CD4-positive, alpha-beta T cell treated with Interleukin-6 for 4 hours (primary cell): ENCODE results near the gene JAK2.
"Not testable (repeated sequence)": the region's sequence is repeated elsewhere in the genome, so short reads cannot be mapped to it uniquely, and the experiment has no call there.

Experiments
- DNase-seq: peaks from one replicate; pipeline ENCODE4 v3.0.0-alpha.2; 2020; ENCODE audit warnings: mixed read lengths

The JAK2 gene

DNA sequence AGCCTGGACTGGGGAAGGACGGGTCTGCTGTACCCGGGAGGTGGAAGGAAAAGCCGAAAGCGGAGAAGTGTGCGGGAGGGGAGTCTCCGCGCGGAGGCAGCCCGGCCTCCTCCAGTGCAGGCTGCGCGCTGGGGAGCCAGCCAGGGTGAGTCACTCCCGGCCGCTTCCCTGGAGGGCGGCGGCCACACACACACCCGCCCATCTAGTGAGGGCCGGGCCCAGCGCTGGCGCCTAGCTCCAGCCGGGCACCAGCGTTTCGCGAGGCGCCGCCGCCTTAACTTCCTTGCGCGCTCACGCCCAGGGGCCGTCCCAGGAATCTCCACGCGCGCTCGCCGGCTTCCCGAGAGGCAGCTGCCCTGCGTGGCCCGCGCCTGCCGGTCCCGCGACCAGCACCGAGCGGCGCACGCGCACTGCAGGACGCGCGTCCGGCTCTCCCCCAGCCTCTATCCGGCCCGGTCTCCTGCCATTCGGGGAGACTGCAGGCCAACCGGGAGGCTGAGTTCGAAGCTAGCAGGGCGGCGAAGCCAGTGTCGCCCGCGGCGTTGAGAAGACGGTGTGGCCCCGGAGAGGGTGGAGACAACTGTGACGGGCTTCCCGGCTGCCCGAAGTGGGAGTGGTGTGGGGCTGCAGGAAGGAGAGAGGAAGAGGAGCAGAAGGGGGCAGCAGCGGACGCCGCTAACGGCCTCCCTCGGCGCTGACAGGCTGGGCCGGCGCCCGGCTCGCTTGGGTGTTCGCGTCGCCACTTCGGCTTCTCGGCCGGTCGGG is at the start of gene JAK2:
TSS of gene JAK2 (plus strand) at position 652 of the 765 bp plus-strand sequence. CDS start 36,716 bp downstream, outside the sequence.
- DNase-seq = peak; percentile 82

DNA sequence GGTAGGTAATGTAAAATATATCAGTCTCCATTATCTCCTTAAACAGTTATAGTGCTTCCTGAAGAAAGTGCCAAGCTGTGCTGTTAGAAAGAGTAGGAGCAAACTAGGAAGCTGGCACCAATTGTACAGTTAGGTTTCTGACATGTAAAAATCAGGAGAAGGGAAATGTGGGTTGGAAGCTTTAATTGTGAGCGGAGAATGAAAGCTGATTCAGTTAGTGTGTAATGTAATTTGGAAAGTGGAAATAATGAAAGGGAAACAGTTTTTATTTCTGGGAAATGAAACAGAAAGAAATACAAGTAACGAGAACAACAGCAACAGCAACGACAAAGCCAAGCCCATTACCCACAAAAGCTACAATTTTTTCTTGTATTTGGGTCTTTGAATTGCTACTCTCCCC is 48.8 kb upstream of the JAK2 start:
- DNase-seq = no peak

DNA sequence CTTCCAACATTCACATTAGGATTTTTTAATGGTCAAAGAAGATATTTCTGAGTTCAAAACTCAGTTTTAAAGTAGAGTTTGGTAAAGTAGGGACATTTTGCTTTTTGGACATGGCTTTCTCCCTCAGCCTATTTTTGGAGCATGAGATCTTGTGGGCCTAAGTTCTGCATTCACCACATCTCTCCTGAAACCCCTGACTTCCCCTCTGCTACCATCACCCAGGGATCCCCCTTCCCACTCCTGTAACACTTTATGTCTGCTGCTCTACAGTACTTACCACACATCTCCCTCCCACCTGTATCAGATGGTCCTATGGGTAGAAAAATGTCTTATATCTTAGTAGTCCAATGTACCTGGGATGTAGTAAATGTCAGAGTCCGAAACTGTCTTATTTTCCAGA is 48.2 kb upstream of the JAK2 start:
- no peak for DNase-seq

- no peak for DNase-seq
These were observed 47.6 kb upstream of the JAK2 start for GRCh38 chr9:4937446-4937845.

GRCh38 chr9:4938496-4938895 is 46.6 kb upstream of the JAK2 start:
- no peak for DNase-seq

DNA sequence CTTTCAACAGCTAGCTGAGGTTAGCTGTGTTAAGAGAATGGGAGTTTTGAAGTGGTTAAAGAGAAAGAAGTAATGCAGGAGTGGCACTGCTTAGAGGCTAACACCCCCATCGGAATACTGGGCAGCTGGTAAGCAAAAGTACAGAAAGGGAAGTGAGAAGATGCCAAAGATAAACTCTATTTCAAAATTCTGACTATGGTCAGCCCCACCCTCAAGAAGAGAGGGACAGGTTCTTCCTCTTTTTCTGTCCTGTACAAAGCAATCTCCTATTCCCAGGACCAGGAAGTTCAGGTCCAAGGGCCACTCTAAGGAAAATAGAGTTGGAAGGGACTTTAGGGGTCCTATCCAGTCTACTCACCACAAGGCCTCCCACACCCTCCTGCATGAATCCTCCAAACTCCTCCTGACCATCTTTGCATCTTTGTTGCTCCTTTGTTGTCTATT is 45.9 kb upstream of the JAK2 start:
- no peak for DNase-seq

DNA sequence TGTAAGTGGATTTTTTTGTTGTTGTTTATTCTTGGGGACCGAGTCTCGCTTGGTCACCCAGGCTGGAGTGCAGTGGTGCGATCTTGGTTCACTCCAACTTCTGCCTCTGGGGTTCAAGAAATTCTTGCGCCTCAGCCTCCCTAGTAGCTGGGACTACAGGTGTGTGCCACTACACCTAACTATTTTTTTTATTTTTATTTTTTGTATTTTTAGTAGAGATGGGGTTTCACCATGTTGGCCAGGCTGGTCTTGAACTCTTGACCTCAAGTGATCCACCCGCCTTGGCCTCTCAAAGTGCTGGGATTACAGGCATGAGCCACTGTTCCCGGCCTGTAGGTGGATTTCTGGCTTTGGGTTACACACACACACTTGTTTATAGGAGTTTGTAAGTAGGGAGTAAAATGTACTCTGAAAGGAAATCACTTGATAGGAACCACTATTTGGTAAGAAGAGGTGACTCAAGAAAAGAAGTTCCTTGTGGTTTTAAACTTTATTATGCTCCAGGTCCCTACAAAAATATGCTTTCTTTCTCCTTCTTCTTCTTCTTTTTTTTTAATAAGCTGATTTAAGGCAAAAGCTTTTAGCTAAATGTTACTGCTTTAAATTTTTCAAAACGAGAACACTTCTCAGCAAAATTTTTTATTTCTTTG is 42.9 kb upstream of the JAK2 start:
- DNase-seq = not testable (repeated sequence)

DNA sequence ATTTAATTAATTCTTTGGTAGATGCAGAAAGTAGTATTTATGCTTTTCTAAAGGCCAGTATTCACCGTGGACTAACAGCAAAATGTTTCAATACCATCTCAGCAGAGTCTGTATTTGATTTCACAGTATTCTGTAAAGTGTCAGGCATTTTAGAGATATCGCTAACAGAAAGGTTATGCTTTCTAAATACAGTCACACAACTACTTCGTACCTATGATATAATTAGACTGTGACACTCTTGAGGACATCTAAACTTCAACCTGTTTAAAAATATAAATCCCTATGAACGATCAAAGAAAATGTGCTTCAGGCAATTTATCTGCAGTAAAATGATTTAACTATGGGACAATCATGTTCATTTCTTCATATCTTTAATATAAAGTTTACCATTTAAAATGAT is 41.7 kb upstream of the JAK2 start:
- no peak for DNase-seq

GRCh38 chr9:4944431-4945211 is 40.5 kb upstream of the JAK2 start:
- DNase-seq = not testable (repeated sequence)

- DNase-seq = no peak
These were observed 38.1 kb upstream of the JAK2 start for GRCh38 chr9:4946937-4947336.

DNA sequence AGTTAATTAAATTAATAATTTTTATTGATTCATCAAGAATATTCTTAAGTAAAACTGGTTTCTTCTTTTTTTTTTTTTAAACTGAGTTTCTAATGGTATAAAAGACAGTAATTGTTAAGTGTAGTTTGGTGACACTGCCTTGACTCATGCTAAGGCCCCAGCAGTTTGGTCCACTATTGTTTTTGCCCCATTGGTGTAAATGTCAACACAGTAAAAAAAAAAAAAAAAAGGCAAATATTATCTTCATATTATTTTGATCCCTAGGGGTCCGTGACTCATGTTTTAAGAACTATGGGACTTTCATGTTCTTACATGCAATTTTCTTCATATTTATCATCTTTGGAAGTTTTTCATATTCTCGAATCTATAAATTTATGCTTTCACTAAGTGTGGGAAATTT is 29.2 kb upstream of the JAK2 start:
- DNase-seq = no peak

DNA sequence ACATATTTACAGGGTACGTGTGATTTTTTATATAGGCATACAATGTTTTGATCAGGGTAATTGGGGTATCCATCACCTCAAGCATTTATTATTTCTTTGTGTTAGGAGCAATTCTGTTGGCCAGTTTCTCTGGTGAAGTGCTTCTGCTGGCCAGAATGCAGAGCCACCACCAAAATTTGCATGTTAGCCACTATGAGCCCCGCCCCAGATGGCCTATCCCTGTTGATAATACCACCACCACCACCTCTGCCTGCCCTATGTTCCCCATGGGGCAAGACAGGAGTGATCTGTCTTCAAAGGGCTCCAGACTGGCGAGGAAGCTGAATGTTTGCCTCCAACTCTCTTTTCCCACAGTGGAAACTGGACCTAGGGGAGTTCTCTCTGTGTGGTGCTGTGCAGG is 26.0 kb upstream of the JAK2 start:
- no peak for DNase-seq

DNA sequence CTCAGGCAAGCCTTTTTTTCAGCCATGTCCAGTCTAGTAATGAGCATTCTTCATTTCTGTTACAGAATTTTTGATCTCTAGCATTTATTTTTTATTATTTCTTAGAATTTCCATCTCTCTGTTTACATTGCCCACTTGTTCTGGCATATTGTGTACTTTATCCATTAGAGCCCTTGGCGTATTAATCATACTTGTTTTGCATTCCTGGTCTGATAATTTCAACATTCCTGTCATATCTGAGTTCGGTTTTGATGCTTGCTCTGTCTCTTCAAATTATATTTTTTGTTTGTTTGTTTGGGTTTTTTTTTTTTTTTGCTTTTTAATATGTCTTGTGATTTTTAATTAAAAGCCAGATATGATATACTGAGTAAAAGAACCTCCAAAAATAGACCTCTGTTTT is 23.0 kb upstream of the JAK2 start:
- no peak for DNase-seq

DNA sequence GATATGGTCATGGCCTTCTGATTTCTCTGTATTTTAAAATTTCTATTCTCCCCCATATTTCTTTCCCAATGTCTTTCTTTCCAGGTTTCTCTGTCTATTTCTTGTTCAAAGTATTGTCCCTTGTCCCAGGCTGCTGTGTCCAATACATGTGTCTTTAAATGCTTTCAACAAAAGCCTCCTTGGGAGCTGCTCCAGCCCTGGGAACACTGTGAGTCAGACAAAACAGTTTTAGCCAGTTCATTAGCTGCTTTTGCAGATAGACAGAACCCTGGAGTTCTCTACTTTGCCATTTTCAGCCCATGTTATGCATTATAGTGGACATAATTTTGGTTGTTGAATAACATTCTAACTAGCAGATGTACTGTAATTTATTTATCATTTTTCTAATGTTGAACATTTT is 20.5 kb upstream of the JAK2 start:
- DNase-seq = no peak

GRCh38 chr9:4965174-4965821 is 19.8 kb upstream of the JAK2 start:
- no peak for DNase-seq

GRCh38 chr9:4967523-4967922 is 17.5 kb upstream of the JAK2 start:
- DNase-seq = no peak

GRCh38 chr9:4969130-4969529 is 15.9 kb upstream of the JAK2 start:
- no peak for DNase-seq

GRCh38 chr9:4970970-4971641 is 14.0 kb upstream of the JAK2 start:
- DNase-seq = peak; percentile 31

DNA sequence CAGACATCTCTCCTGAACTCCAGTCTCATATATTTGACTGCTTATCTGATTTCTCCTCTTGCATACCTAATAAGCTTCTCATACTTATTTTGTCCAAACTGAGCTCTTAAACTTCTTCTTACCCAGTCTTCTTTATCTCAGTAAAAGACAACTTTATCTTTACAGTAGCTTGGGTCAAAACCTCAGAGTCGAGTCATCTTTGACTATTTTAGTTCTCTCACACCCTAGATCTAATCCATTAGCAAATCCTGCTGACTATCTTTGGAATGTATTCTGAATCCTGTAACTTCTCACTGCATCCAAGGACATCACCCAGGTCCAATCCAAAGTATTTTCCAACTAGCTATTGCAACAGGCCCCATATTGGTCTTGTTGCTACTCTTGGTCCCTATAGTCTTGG is 11.8 kb upstream of the JAK2 start:
- DNase-seq = no peak

- no peak for DNase-seq
These were observed 11.2 kb upstream of the JAK2 start for GRCh38 chr9:4973902-4974301.

- DNase-seq = no peak
These were observed 5.8 kb upstream of the JAK2 start for GRCh38 chr9:4979239-4979638.

DNA sequence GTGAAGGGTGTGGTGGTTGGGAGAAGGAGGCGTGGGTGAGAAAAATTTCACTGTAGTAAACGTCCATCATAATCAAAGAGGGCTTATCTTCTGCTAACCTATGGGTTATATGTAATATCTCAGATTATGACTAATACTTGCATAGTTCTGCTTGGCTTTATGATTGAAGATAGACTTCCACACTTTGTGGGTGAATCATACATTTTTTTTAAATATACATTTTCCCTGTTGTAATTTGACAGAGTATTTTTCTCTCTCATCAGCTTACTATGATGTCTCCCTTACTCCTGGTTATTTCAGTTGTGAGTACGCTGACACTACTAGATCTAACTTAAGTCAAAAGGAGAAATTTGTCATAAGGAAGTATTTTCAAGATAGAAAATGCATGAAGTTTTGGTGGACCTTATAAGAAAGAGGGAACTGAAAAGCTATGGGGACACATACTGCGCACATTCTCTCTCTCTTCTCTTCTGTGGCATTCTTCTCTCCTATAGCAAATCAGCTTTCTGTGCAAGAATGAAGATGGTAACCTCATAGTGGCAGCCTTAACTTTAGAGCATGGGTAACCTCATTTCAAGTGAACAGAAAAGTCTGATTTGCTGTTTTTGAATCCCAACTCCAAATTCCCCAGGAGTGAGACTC is 4.9 kb upstream of the JAK2 start:
- no peak for DNase-seq
